ENCODE results near the gene OCRL.

GRCh38 chrX:129638917-129639316, 98.9 kb downstream of the OCRL start:
- no peak for TF ChIP-seq POLR2AphosphoS5 (IDR thresholded peaks at IDR 0.05; ENCODE audit: low read depth, low read length)
- no peak for TF ChIP-seq TAF1 (IDR thresholded peaks at IDR 0.05; ENCODE audit: borderline replicate concordance, insufficient read depth, low read length)
- no peak for TF ChIP-seq REST (IDR thresholded peaks at IDR 0.05; ENCODE audit: insufficient read depth in 1 of 2, low read depth in 2 of 2, low read length in 2 of 2)
